CD4-positive, alpha-beta memory T cell (primary cell): ENCODE measurements around the gene TTC34. TPM values are rescaled to one million over a fixed set of nuclear protein-coding genes. Genes with fewer than 3 reads are reported as not detected.

Source experiments
- CTCF ChIA-PET: fragments of 350-600 bp; sonication (Branson Sonifier 250); formaldehyde crosslinking; loops from one replicate; lab custom pipeline; 2021; ENCODE audit warnings: inconsistent platforms; ENCODE audit not compliant: partially characterized antibody; lab: Charles Lee
- POLR2A ChIA-PET: fragments of 350-600 bp; sonication (Branson Sonifier 250); formaldehyde crosslinking; loops from one replicate; lab custom pipeline; 2021; ENCODE audit not compliant: partially characterized antibody; lab: Charles Lee
- DNase-seq, 5 donors: peaks; one replicate each; pipeline versions ENCODE4 v3.0.0 to v3.0.0-alpha.2; 2020 to 2022; ENCODE audit warnings: mixed read lengths in 1 of 5
- H3K27ac ChIP-seq: one replicate; pipeline ENCODE4 v1.7.0; 2013; ENCODE audit warnings: low read depth, low read length
- H3K27me3 ChIP-seq: 2 replicates; pipeline ENCODE4 v1.7.0; 2013; ENCODE audit warnings: mild to moderate bottlenecking, low read length, moderate library complexity; ENCODE audit not compliant: insufficient read depth
- H3K36me3 ChIP-seq: 2 replicates; pipeline ENCODE4 v1.7.0; 2013; ENCODE audit warnings: mild to moderate bottlenecking, low read length, moderate library complexity; ENCODE audit not compliant: insufficient read depth
- H3K4me1 ChIP-seq: 2 replicates; pipeline ENCODE4 v1.7.0; 2013; ENCODE audit warnings: mild to moderate bottlenecking, low read length, moderate library complexity; ENCODE audit not compliant: insufficient read depth
- H3K4me3 ChIP-seq, 2 donors: one replicate each; pipeline ENCODE4 v1.7.0; 2013; ENCODE audit warnings: low read length in 2 of 2, mild to moderate bottlenecking in 1 of 2
- H3K9me3 ChIP-seq, 2 donors: one replicate each; pipeline ENCODE4 v1.7.0; 2013; ENCODE audit warnings: low read length in 2 of 2, control low read depth in 1 of 2; ENCODE audit not compliant: control insufficient read depth in 1 of 2
- H3K27ac Mint-ChIP-seq, 7 donors: one replicate each; pipeline ENCODE4 v1.8.0; 2020 to 2021; ENCODE audit warnings: mixed read lengths in 7 of 7, mild to moderate bottlenecking in 6 of 7, inconsistent platforms in 3 of 7, moderate library complexity in 3 of 7
- H3K27me3 Mint-ChIP-seq, 2 donors: one replicate each; pipeline ENCODE4 v1.8.0; 2020 to 2021; ENCODE audit warnings: mixed read lengths in 2 of 2
- H3K36me3 Mint-ChIP-seq, 2 donors: one replicate each; pipeline ENCODE4 v1.8.0; 2020 to 2021; ENCODE audit warnings: mixed read lengths in 2 of 2, inconsistent platforms in 1 of 2, mild to moderate bottlenecking in 1 of 2
- H3K4me1 Mint-ChIP-seq, 4 donors: one replicate each; pipeline ENCODE4 v1.8.0; 2020 to 2021; ENCODE audit warnings: mixed read lengths in 4 of 4, mild to moderate bottlenecking in 1 of 4
- H3K4me3 Mint-ChIP-seq, 8 donors: one replicate each; pipeline ENCODE4 v1.8.0; 2020 to 2021; ENCODE audit warnings: mixed read lengths in 8 of 8, mild to moderate bottlenecking in 7 of 8, moderate library complexity in 6 of 8, inconsistent platforms in 3 of 8
- H3K9me3 Mint-ChIP-seq, 8 donors: one replicate each; pipeline ENCODE4 v1.8.0; 2020 to 2021; ENCODE audit warnings: mixed read lengths in 8 of 8, mild to moderate bottlenecking in 5 of 8, inconsistent platforms in 3 of 8, moderate library complexity in 1 of 8
- intact Hi-C: fragments of 100-400 bp; cut with micrococcal nuclease; formaldehyde crosslinking; loops from one replicate; pipeline ENCODE4 v1.15.1; 2023
- polyA plus RNA-seq, 2 donors: library from polyadenylated mRNA; unstranded; fragments of 300-500 nt; fragmentation: Illumina TruSeq; gene quantifications; one replicate each; pipeline ENCODE4 v1.2.3, GENCODE V29; 2021
- total RNA-seq, 2 experiments: library from RNA; stranded (reverse); gene quantifications; one replicate each; pipeline ENCODE4 v1.2.3, GENCODE V29; 2021

TTC34 gene
- total and polyA plus RNA-seq, 4 experiments from 2014 or later: 0.06 to 4.9 (median 4.8) TPM; not detected in 1

DNA sequence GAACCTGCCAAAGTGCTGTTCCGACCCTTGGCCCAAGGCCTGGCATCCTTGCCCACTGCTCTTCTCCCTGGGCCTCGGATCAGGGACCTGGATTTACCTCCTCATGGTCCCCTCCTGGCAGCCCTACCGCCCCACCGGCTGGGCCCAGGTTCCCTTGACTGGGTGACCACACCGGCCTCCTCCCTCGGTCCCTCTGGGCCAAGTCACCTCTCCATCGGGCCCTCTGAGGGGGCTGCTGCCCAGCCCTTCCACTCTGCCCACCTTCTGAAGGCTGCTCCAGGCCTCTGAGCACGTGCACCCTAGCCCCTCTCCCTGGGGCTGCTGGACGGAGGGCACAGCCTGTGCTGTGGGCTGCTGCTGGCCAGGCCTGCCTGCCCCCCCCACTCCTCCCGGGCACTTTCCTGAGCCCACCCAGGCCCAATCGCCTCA is 159.3 kb downstream of the TTC34 start:
- H3K9me3 Mint-ChIP-seq: peaks cover 0 to 14% (median 9%) of the 10 kb centered on the region in 8 donors
- H3K27me3 ChIP-seq: no peaks in the 10 kb centered on the region
- CTCF ChIA-PET: no interaction called here

DNA sequence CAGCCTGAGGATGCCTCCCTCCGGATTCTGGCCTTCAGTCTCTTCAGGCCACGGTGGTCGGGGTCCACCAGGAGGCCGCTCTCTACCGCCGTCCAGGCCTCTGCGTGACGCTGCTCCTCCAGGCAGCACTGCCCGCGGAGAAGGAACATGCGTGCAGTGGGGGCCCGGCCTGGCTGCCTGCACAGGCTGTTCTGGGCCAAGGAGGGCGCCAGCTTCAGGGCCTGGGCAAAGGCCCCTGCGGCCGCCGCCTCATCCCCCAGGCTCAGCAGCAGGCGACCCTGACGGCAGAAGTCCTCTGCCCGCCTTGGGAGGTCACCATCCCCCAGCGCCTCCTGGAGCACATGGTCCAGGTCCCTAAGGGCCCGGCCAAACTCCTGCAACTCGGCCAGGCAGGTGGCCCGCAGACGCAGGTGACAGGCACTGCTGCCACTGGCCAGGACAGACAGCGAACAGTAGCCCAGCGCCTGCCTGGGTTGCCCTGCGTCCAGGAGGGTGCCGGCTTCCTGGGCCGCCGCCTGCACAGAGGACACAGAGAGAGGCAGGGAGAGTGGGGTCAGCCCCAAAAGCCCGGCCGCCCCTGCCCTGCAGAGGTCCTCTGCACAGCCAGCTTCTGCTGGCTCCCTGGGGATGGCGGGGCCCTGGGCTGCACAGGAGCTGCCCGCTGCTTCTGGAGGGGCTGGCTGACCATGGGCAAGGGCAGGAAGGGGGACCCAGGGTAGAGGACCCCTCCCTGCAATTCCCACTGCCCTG is 159.9 kb downstream of the TTC34 start:
- Mint-ChIP-seq H3K4me1 (peaks cover 2 to 21% (median 11%) of the 10 kb centered on the region in 4 donors), H3K27me3 (peaks cover 0 to 1% of the 10 kb centered on the region in 2 donors), H3K4me3 (peak overlapping the region in 6 of 8 donors; percentile 54 to 94 (median 87)), H3K27ac (peak overlapping the region in 1 of 7 donors; percentile 99), H3K36me3 (peaks cover 0 to 3% of the 10 kb centered on the region in 2 donors), H3K9me3 (peaks cover 0 to 11% (median 5%) of the 10 kb centered on the region in 8 donors)
- Histone ChIP-seq H3K27me3 (no peaks in the 10 kb centered on the region), H3K4me1 (peaks cover 16% of the 10 kb centered on the region), H3K27ac (peak overlapping the region; percentile 99), H3K4me3 (peak overlapping the region in 1 of 2 donors; percentile 83), H3K9me3 (no peaks in the 10 kb centered on the region), H3K36me3 (no peaks in the 10 kb centered on the region)
- intact Hi-C loops: loop anchor here (1.0 to 5.0 kb wide), 2 partner anchors 199 to 509 kb away; no protein-coding TSS in a partner anchor
- CTCF ChIA-PET: no interaction called here
- POLR2A ChIA-PET: interaction anchor here (1.5 kb wide), 1 partner anchor 56 kb away, joined by 6 read pairs; no protein-coding TSS in a partner anchor
- no peak for DNase-seq

More for the DNA sequence above, 159.3 kb downstream of the TTC34 start:
- Histone ChIP-seq H3K4me1 (peaks cover 16% of the 10 kb centered on the region), H3K36me3 (no peaks in the 10 kb centered on the region), H3K27ac (peak overlapping the region; percentile 99), H3K9me3 (no peaks in the 10 kb centered on the region), H3K4me3 (peak overlapping the region in 1 of 2 donors; percentile 83)
- Mint-ChIP-seq H3K27ac (peak overlapping the region; percentile 85 to 99 (median 96)), H3K36me3 (peaks cover 3 to 4% of the 10 kb centered on the region in 2 donors), H3K27me3 (no peaks in the 10 kb centered on the region), H3K4me3 (peak overlapping the region; percentile 85 to 94 (median 88)), H3K4me1 (peaks cover 2 to 21% (median 10%) of the 10 kb centered on the region in 4 donors)
- POLR2A ChIA-PET: interaction anchor here (1.3 to 2.4 kb wide), 6 partner anchors 57 to 116 kb away, joined by 6 to 12 read pairs (median 8); partner anchors contain the start of genes PANK4 and TNFRSF14
- no peak for DNase-seq
- intact Hi-C loops: loop anchor here (1.0 to 5.0 kb wide), 2 partner anchors 198 to 510 kb away; no protein-coding TSS in a partner anchor

DNA sequence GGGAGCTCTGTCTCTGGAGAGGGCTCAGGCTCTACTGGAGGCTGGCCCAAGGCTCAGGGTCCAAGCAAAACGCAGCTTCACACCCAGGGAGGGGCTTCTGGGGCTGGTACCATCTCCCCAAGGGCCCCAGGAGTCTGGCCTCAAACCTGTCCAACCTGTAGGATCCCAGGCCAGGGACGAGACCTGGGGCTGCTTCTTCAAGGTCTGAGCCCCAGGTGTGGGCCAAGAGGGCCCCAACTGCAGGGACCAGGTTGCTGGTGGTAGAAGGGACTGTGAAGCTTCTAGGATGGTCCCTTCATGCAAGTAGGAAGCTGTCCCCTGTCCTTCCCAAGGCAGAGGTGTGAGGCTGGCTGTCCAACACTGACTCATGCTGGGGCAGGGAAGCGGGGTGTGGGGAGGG is 160.9 kb downstream of the TTC34 start:
- no peak for DNase-seq
- Histone ChIP-seq H3K9me3 (no peaks in the 10 kb centered on the region), H3K27ac (no peak overlapping the region), H3K36me3 (no peaks in the 10 kb centered on the region), H3K4me3 (no peak overlapping the region), H3K27me3 (no peaks in the 10 kb centered on the region), H3K4me1 (peaks cover 16% of the 10 kb centered on the region)
- H3K27ac Mint-ChIP-seq: no peak overlapping the region
- H3K27me3 Mint-ChIP-seq: peaks cover 0 to 1% of the 10 kb centered on the region in 2 donors
- peaks cover 0 to 6% (median 0%) of the 10 kb centered on the region in 8 donors for H3K9me3 Mint-ChIP-seq
- no peak overlapping the region for H3K4me3 Mint-ChIP-seq
- H3K4me1 Mint-ChIP-seq: peaks cover 2 to 21% (median 12%) of the 10 kb centered on the region in 4 donors
- POLR2A ChIA-PET: interaction anchor here (1.5 kb wide), 1 partner anchor 55 kb away, joined by 6 read pairs; no protein-coding TSS in a partner anchor
- CTCF ChIA-PET: no interaction called here
- peaks cover 0 to 3% of the 10 kb centered on the region in 2 donors for H3K36me3 Mint-ChIP-seq
- intact Hi-C loops: loop anchor here (5.0 kb wide), 1 partner anchor 508 kb away; no protein-coding TSS in a partner anchor

DNA sequence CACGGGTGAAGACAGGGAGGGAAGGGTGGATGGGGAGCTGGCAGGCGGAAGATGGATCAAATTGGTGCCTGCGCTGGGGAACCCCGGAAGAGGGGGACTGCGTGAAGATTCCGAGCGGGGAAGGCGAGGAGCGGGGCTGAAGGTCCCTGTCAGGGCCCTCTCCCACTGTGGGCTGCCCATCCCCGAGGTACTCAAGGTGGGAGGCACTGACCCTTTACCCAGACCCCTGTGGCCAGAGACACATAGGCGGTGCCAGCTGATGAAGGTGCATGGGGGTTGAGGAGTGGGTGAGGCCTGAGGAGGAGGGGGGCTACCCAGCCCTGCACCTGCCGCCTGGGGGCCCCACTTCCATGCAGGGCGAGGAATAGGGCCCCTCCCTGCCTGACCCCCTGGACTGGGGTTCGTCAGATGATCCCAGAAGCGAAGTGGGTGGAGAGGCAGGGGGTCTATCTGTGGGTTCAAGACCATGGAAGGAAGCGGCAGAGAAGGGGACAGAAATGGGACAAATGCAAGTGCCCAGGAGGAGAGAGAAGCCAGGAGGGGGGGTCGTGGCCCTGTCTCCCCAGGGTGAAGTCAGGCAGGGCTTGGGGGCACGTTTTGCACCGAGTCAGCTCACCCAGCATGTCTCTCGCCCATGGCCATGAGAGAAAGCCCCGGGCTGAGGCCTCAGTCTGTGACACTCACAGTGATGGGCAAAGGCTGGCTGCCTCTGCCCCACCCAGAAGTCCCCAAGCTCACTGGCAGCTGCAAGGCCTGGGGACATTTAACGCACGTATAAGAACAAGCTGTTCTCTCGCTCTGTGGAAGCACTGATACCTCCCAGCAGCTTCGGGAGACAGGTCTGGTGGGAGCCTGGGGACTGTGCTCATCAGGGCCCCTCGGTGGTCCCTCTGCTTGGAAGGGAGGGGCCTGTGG is 161.6 kb downstream of the TTC34 start:
- Histone ChIP-seq H3K4me3 (no peak overlapping the region), H3K27me3 (no peaks in the 10 kb centered on the region), H3K27ac (no peak overlapping the region), H3K36me3 (no peaks in the 10 kb centered on the region), H3K4me1 (peaks cover 16% of the 10 kb centered on the region), H3K9me3 (no peaks in the 10 kb centered on the region)
- intact Hi-C loops: loop anchor here (5.0 kb wide), 1 partner anchor 508 kb away; no protein-coding TSS in a partner anchor
- Mint-ChIP-seq H3K4me1 (peaks cover 2 to 21% (median 12%) of the 10 kb centered on the region in 4 donors), H3K4me3 (peak overlapping the region in 1 of 8 donors; percentile 4), H3K27me3 (peaks cover 0 to 1% of the 10 kb centered on the region in 2 donors), H3K36me3 (peaks cover 0 to 3% of the 10 kb centered on the region in 2 donors), H3K27ac (peak overlapping the region in 2 of 7 donors; percentile 70 to 93), H3K9me3 (peaks cover 0 to 4% (median 0%) of the 10 kb centered on the region in 8 donors)
- CTCF ChIA-PET: no interaction called here
- POLR2A ChIA-PET: interaction anchor here (0.6 to 3.1 kb wide), 2 partner anchors 53 to 55 kb away, joined by 3 to 7 read pairs; partner anchors contain the start of gene PRXL2B
- DNase-seq: no peak

- Mint-ChIP-seq H3K27me3 (peaks cover 0 to 1% of the 10 kb centered on the region in 2 donors), H3K9me3 (peaks cover 0 to 4% (median 0%) of the 10 kb centered on the region in 8 donors), H3K4me1 (peaks cover 2 to 21% (median 12%) of the 10 kb centered on the region in 4 donors), H3K36me3 (peaks cover 0 to 3% of the 10 kb centered on the region in 2 donors), H3K27ac (peak overlapping the region in 1 of 7 donors; percentile 24), H3K4me3 (no peak overlapping the region)
- no peak overlapping the region for H3K4me3 ChIP-seq
- no peaks in the 10 kb centered on the region for H3K27me3 ChIP-seq
- H3K9me3 ChIP-seq: no peaks in the 10 kb centered on the region
- DNase-seq: no peak
- intact Hi-C loops: no loop called here
- H3K36me3 ChIP-seq: no peaks in the 10 kb centered on the region
- H3K27ac ChIP-seq: no peak overlapping the region
- H3K4me1 ChIP-seq: peaks cover 16% of the 10 kb centered on the region
- ChIA-PET CTCF (no interaction called here), POLR2A (interaction anchor here (0.6 to 3.1 kb wide), 3 partner anchors 52 to 84 kb away, joined by 3 to 7 read pairs (median 5); partner anchors contain the start of genes PRXL2B and TNFRSF14)
Measured at GRCh38 chr1:2639203-2639602, 162.3 kb downstream of the TTC34 start.

- Mint-ChIP-seq H3K36me3 (peaks cover 0 to 2% of the 10 kb centered on the region in 2 donors), H3K27me3 (peaks cover 0 to 1% of the 10 kb centered on the region in 2 donors), H3K9me3 (peaks cover 0 to 4% (median 0%) of the 10 kb centered on the region in 8 donors), H3K27ac (peak overlapping the region in 4 of 7 donors; percentile 36 to 69 (median 46)), H3K4me1 (peaks cover 2 to 17% (median 9%) of the 10 kb centered on the region in 4 donors), H3K4me3 (peak overlapping the region in 1 of 8 donors; percentile 72)
- Histone ChIP-seq H3K36me3 (no peaks in the 10 kb centered on the region), H3K27me3 (no peaks in the 10 kb centered on the region), H3K9me3 (no peaks in the 10 kb centered on the region), H3K27ac (no peak overlapping the region), H3K4me1 (peaks cover 14% of the 10 kb centered on the region), H3K4me3 (no peak overlapping the region)
- DNase-seq: no peak
- intact Hi-C loops: no loop called here
- ChIA-PET CTCF (no interaction called here), POLR2A (interaction anchor here (1.6 to 3.1 kb wide), 2 partner anchors 51 to 83 kb away, joined by 5 to 7 read pairs; partner anchors contain the start of genes PRXL2B and TNFRSF14)
Measured at GRCh38 chr1:2638466-2639115, 162.9 kb downstream of the TTC34 start.
